Suprapubic skin (tissue), 4 donors: Measurements from ENCODE around the gene CTAGE9. TPM values are rescaled to one million over a fixed set of nuclear protein-coding genes. Genes with fewer than 3 reads are reported as not detected.

Experiments used
- DNase-seq, 2 donors: peaks; one replicate each; pipeline ENCODE4 v3.0.0-alpha.2; 2019; ENCODE audit warnings: low spot score in 2 of 2
- H3K27ac ChIP-seq: fragments of 200-600 bp; sonication (generic); one replicate; pipeline ENCODE4 v1.5.1; 2019
- H3K27me3 ChIP-seq: fragments of 200-600 bp; sonication (generic); one replicate; pipeline ENCODE4 v1.5.1; 2019
- H3K36me3 ChIP-seq: fragments of 200-600 bp; sonication (generic); one replicate; pipeline ENCODE4 v1.5.1; 2019
- H3K4me1 ChIP-seq: fragments of 200-600 bp; sonication (generic); one replicate; pipeline ENCODE4 v1.5.1; 2019
- H3K4me3 ChIP-seq: fragments of 200-600 bp; sonication (generic); one replicate; pipeline ENCODE4 v1.5.1; 2019; ENCODE audit warnings: mild to moderate bottlenecking
- H3K9me3 ChIP-seq: fragments of 200-600 bp; sonication (generic); one replicate; pipeline ENCODE4 v1.5.1; 2019
- CTCF ChIP-seq, 2 donors: fragments of 200-600 bp in 1 of 2; fragments of 450-650 bp in 1 of 2; sonication (generic) in 1 of 2; IDR thresholded peaks; one replicate each; pipeline ENCODE4 v1.5.1; 2016 to 2019; ENCODE audit warnings: antibody characterized with exemption in 2 of 2, mild to moderate bottlenecking in 1 of 2, moderate library complexity in 1 of 2
- EP300 ChIP-seq: sonication (generic); formaldehyde crosslinking; IDR thresholded peaks from one replicate; pipeline ENCODE4 v1.6.1; 2017; ENCODE audit warnings: antibody characterized with exemption
- POLR2A ChIP-seq, 2 donors: fragments of 450-650 bp; IDR thresholded peaks; one replicate each; pipeline ENCODE4 v1.6.1; 2017; ENCODE audit warnings: antibody characterized with exemption in 2 of 2, mild to moderate bottlenecking in 2 of 2, moderate library complexity in 2 of 2
- POLR2AphosphoS5 ChIP-seq, 3 donors: sonication (generic); formaldehyde crosslinking; IDR thresholded peaks; one replicate each; pipeline ENCODE4 v1.6.1; 2017; ENCODE audit warnings: antibody characterized with exemption in 3 of 3
- WGBS: methylation state at CpG from one replicate; pipeline ENCODE4 v1.1.5; 2018; 5-methylcytosine and 5-hydroxymethylcytosine counted together
- total RNA-seq, 4 donors: library from RNA; depleted of rRNA; stranded (reverse); fragments of >200 nt; gene quantifications; one replicate each; pipeline ENCODE4 v1.1.0, GENCODE V29; 2016

The CTAGE9 gene
- total RNA-seq, 4 donors from 2014 or later = not detected

GRCh38 chr6:131736003-131736596 lies 25.3 kb upstream of the CTAGE9 start:
- Histone ChIP-seq H3K4me1 (peaks cover 4% of the 10 kb centered on the region), H3K27me3 (no peaks in the 10 kb centered on the region), H3K9me3 (no peaks in the 10 kb centered on the region), H3K36me3 (no peaks in the 10 kb centered on the region), H3K4me3 (no peak overlapping the region), H3K27ac (no peak overlapping the region)
- WGBS = 49% methylated on average over 9 of the region's 9 CpGs
- DNase-seq = no peak
- TF ChIP-seq CTCF (IDR thresholded peaks at IDR 0.05) (no peak), EP300 (no peak), POLR2A (IDR thresholded peaks at IDR 0.05) (no peak), POLR2AphosphoS5 (IDR thresholded peaks at IDR 0.05) (no peak)

DNA sequence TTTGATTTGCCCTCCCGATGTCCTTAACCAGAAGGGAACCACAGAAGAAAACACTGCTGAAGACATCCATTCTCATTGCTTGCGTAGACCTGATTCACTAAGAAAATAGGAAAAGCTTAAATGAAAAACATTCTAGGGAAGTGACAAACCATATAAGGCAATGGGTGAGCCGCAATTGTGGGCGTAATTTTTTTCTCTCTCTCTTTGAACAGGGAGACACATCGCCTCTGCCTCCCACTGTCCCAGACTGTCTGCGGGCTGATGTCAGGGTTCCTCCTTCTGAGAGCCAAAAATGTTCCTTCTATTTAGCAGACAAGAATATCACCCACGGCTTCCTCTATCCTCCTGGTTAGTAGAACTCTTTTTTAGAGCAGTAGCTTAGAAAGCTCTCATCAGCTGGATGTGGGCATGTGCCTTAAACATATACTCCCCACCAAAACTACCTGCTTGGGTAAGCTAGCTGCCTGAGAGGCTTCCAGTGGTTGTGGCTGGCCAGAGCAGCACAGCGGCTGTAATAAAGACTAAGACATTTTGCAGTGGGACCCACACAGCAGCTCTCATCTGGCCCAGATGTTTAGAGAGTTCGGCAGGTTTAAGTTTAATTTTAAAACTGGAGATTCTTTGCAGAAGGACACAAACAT lies 22.7 kb upstream of the CTAGE9 start:
- Histone ChIP-seq H3K27me3 (no peaks in the 10 kb centered on the region), H3K36me3 (no peaks in the 10 kb centered on the region), H3K4me1 (peaks cover 4% of the 10 kb centered on the region), H3K4me3 (no peak overlapping the region), H3K9me3 (no peaks in the 10 kb centered on the region), H3K27ac (no peak overlapping the region)
- 63% methylated on average over 9 of the region's 9 CpGs for WGBS
- DNase-seq = no peak
- TF ChIP-seq POLR2AphosphoS5 (IDR thresholded peaks at IDR 0.05) (no peak), EP300 (no peak), POLR2A (IDR thresholded peaks at IDR 0.05) (no peak), CTCF (IDR thresholded peaks at IDR 0.05) (no peak)

GRCh38 chr6:131731224-131731623 lies 20.4 kb upstream of the CTAGE9 start:
- Histone ChIP-seq H3K4me3 (no peak overlapping the region), H3K27me3 (no peaks in the 10 kb centered on the region), H3K27ac (no peak overlapping the region), H3K36me3 (no peaks in the 10 kb centered on the region), H3K9me3 (no peaks in the 10 kb centered on the region), H3K4me1 (peaks cover 4% of the 10 kb centered on the region)
- DNase-seq = no peak
- TF ChIP-seq CTCF (IDR thresholded peaks at IDR 0.05) (no peak), POLR2A (IDR thresholded peaks at IDR 0.05) (no peak)

GRCh38 chr6:131730264-131730663 lies 19.4 kb upstream of the CTAGE9 start:
- no peaks in the 10 kb centered on the region for H3K36me3 ChIP-seq
- DNase-seq = no peak
- no peaks in the 10 kb centered on the region for H3K27me3 ChIP-seq
- H3K27ac ChIP-seq = no peak overlapping the region
- peaks cover 4% of the 10 kb centered on the region for H3K4me1 ChIP-seq
- 66% methylated on average over 5 of the region's 5 CpGs for WGBS
- TF ChIP-seq POLR2AphosphoS5 (IDR thresholded peaks at IDR 0.05) (no peak), CTCF (IDR thresholded peaks at IDR 0.05) (no peak), POLR2A (IDR thresholded peaks at IDR 0.05) (no peak), EP300 (no peak)
- no peak overlapping the region for H3K4me3 ChIP-seq
- no peaks in the 10 kb centered on the region for H3K9me3 ChIP-seq

DNA sequence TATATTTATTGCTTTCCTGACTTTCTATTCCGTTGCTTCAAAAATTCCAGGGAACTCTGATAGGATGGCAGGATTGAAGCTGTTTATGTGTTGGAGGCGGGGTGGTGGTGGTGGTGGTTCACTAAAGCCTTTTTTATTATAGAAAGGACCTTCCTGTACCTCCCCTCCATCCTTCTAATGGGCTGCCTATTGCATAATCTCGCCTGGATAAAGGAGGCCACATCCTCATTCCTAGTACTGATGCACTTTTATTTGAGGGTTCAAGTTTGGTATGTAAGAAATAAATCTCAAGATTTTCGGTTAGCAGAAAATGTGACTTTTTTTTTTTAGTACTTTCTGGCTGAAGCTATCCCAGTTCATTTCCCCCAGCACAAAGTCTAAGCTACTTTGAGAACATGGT lies 18.7 kb upstream of the CTAGE9 start:
- H3K4me1 ChIP-seq = peaks cover 4% of the 10 kb centered on the region
- DNase-seq = no peak
- H3K4me3 ChIP-seq = no peak overlapping the region
- no peaks in the 10 kb centered on the region for H3K36me3 ChIP-seq
- no peaks in the 10 kb centered on the region for H3K9me3 ChIP-seq
- TF ChIP-seq POLR2AphosphoS5 (IDR thresholded peaks at IDR 0.05) = no peak
- no peak for TF ChIP-seq CTCF (IDR thresholded peaks at IDR 0.05)
- no peak for TF ChIP-seq POLR2A (IDR thresholded peaks at IDR 0.05)
- TF ChIP-seq EP300 = no peak
- no peak overlapping the region for H3K27ac ChIP-seq
- WGBS = 60% methylated on average over 4 of the region's 4 CpGs
- H3K27me3 ChIP-seq = no peaks in the 10 kb centered on the region
